Stimulated activated CD4-positive, alpha-beta T cell treated with anti-CD3 and anti-CD28 coated beads, Interleukin-1b, Interleukin-23, amount 100 ng/mL, for 4 hours (primary cell): ENCODE data around the gene TPO.

ENCODE experiments used
- DNase-seq, 2 donors: peaks; one replicate each; pipeline ENCODE4 v3.0.0-alpha.2; 2020; ENCODE audit warnings: low read depth in 2 of 2

The TPO gene

GRCh38 chr2:1521878-1522830, 108.9 kb downstream of the TPO start:
- no peak for DNase-seq

- DNase-seq: no peak
Observed at GRCh38 chr2:1527153-1527992, 114.1 kb downstream of the TPO start.

- no peak for DNase-seq
Observed at GRCh38 chr2:1528273-1529064, 115.2 kb downstream of the TPO start.

GRCh38 chr2:1538663-1539062, 125.4 kb downstream of the TPO start:
- DNase-seq: no peak

GRCh38 chr2:1539441-1539840, 126.2 kb downstream of the TPO start:
- no peak for DNase-seq

GRCh38 chr2:1539973-1540372, 126.7 kb downstream of the TPO start:
- DNase-seq: no peak

- no peak for DNase-seq
Observed at GRCh38 chr2:1540481-1540880, 127.2 kb downstream of the TPO start.

GRCh38 chr2:1541040-1541439, 127.8 kb downstream of the TPO start:
- DNase-seq: no peak

- no peak for DNase-seq
Observed at GRCh38 chr2:1541819-1542475, 128.7 kb downstream of the TPO start.

- DNase-seq: no peak
Observed at GRCh38 chr2:1542971-1543370, 129.7 kb downstream of the TPO start.

- DNase-seq: no peak
Observed at GRCh38 chr2:1543776-1544477, 130.7 kb downstream of the TPO start.

- no peak for DNase-seq
Observed at GRCh38 chr2:1544478-1545069, 131.3 kb downstream of the TPO start.

GRCh38 chr2:1546023-1546591, 132.8 kb downstream of the TPO start:
- DNase-seq: peak in 1 of 2 donors; percentile 11

- DNase-seq: no peak
Observed at GRCh38 chr2:1546901-1547300, 133.6 kb downstream of the TPO start.

- no peak for DNase-seq
Observed at GRCh38 chr2:1548910-1549673, 135.8 kb downstream of the TPO start.

- no peak for DNase-seq
Observed at GRCh38 chr2:1550076-1550475, 136.8 kb downstream of the TPO start.

- peak; percentile 48 to 71 for DNase-seq
Observed at GRCh38 chr2:1550658-1551316, 137.5 kb downstream of the TPO start.

- no peak for DNase-seq
Observed at GRCh38 chr2:1551905-1552304, 138.6 kb downstream of the TPO start.

GRCh38 chr2:1552611-1553010, 139.3 kb downstream of the TPO start:
- no peak for DNase-seq
